ENCODE measurements around the gene SP140L.

DNA sequence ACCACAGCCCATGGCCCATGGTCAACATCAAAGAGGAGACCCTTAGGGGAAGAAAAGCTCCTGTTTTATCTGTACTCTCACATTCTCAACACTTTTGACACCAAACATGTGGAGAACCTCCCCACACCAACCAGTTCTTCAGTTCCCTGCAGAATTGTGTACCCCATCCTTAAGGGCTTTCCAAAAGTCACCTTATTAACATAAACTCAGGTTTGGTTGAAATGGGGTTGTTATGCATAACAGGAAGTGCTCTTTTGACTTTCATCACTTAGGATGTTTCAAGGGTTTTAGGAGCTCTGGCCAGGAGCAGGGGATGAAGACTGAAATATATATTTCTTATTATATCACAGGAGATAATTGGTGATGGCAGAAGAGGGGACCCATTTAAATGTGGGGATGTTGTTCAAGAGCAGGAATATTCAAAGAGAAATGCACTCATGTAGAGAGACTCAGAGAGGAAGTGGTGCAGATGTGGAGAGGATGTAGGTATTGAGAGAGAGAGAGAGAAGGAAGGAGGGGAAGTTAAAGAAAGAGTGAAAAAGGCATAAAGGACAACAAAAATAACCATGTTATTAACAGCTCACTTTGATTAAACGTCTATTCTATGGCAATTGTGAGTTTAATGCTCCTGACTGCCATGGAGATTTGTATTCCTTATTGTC lies 35.2 kb downstream of the SP140L start:
- no peak for TF ChIP-seq POLR2AphosphoS5 (IDR thresholded peaks at IDR 0.05; ENCODE audit: low read depth, low read length)
- TF ChIP-seq TAF1 (IDR thresholded peaks at IDR 0.05; ENCODE audit: borderline replicate concordance, low read depth, low read length): no peak

Data from GM12892 (cell line).